MM.1S (cell line): Measurements from ENCODE around the gene HSP90B1.

Source experiments
- DNase-seq: peaks from one replicate; pipeline ENCODE4 v3.0.0-alpha.2; 2015
- H2AFZ ChIP-seq: fragments of 300-600 bp; sonication (generic); 2 replicates; pipeline ENCODE4 v1.6.0; 2016; ENCODE audit warnings: antibody characterized with exemption, low read length
- H3F3A ChIP-seq: fragments of 300-600 bp; sonication (generic); 2 replicates; pipeline ENCODE4 v1.6.1; 2016; ENCODE audit warnings: mild to moderate bottlenecking, antibody characterized with exemption, low read length, moderate library complexity, mixed read lengths; ENCODE audit not compliant: insufficient read depth
- H3K27ac ChIP-seq: fragments of 300-600 bp; sonication (generic); 2 replicates; pipeline ENCODE4 v1.5.1; 2016; ENCODE audit warnings: mild to moderate bottlenecking, low read length
- H3K27me3 ChIP-seq: fragments of 300-600 bp; sonication (generic); replicated peaks from 2 replicates; pipeline ENCODE4 v1.6.0; 2016; ENCODE audit warnings: low read length; ENCODE audit not compliant: insufficient read depth
- H3K36me3 ChIP-seq: fragments of 300-600 bp; sonication (generic); replicated peaks from 2 replicates; pipeline ENCODE4 v1.6.1; 2016; ENCODE audit warnings: mild to moderate bottlenecking, low read length, mixed read lengths; ENCODE audit not compliant: insufficient read depth
- H3K4me1 ChIP-seq: fragments of 300-600 bp; sonication (generic); 2 replicates; pipeline ENCODE4 v1.6.1; 2016; ENCODE audit warnings: low read length, mixed read lengths
- H3K4me2 ChIP-seq: fragments of 300-600 bp; sonication (generic); 2 replicates; pipeline ENCODE4 v1.6.0; 2016; ENCODE audit warnings: low read depth, low read length
- H3K4me3 ChIP-seq: fragments of 300-600 bp; sonication (generic); 2 replicates; pipeline ENCODE4 v1.5.1; 2016; ENCODE audit warnings: low read length, mixed read lengths
- H3K79me2 ChIP-seq: fragments of 300-600 bp; sonication (generic); 2 replicates; pipeline ENCODE4 v1.6.1; 2016; ENCODE audit warnings: mixed run types, low read length, mixed read lengths
- H3K9ac ChIP-seq: fragments of 300-600 bp; sonication (generic); 2 replicates; pipeline ENCODE4 v1.6.1; 2016; ENCODE audit warnings: low read length, mixed read lengths
- H3K9me2 ChIP-seq: fragments of 300-600 bp; sonication (generic); replicated peaks from 2 replicates; pipeline ENCODE4 v1.6.1; 2016; ENCODE audit warnings: mild to moderate bottlenecking, low read length, mixed read lengths; ENCODE audit not compliant: insufficient read depth
- H3K9me3 ChIP-seq: fragments of 300-600 bp; sonication (generic); replicated peaks from 2 replicates; pipeline ENCODE4 v1.6.1; 2016; ENCODE audit warnings: mild to moderate bottlenecking, low read length, mixed read lengths; ENCODE audit not compliant: insufficient read depth
- H4K20me1 ChIP-seq: fragments of 300-600 bp; sonication (generic); 2 replicates; pipeline ENCODE4 v1.6.1; 2016; ENCODE audit warnings: mild to moderate bottlenecking, low read length, moderate library complexity, mixed read lengths; ENCODE audit not compliant: insufficient read depth
- CTCF ChIP-seq: fragments of 300-600 bp; sonication (generic); IDR thresholded peaks from 2 replicates; pipeline ENCODE4 v1.5.1; 2016; ENCODE audit warnings: antibody characterized with exemption, low read length, mixed read lengths
- EZH2 ChIP-seq: fragments of 300-600 bp; sonication (generic); optimal IDR thresholded peaks from 2 replicates; pipeline ENCODE3; 2017; ENCODE audit warnings: low read depth, mild to moderate bottlenecking, antibody characterized with exemption, low read length, mixed read lengths
- EZH2phosphoT487 ChIP-seq: fragments of 300-600 bp; sonication (generic); IDR thresholded peaks from 2 replicates; pipeline ENCODE4 v1.6.1; 2018; ENCODE audit warnings: antibody characterized with exemption, low read length

Gene HSP90B1

GRCh38 chr12:103957865-103958388 is 27.7 kb downstream of the HSP90B1 start:
- no peaks in the 10 kb centered on the region for H3K9me2 ChIP-seq
- peak overlapping the region; percentile 80; the same call in 1 of the 2 replicates for H3K9ac ChIP-seq
- no peaks in the 10 kb centered on the region for H3K36me3 ChIP-seq
- peak overlapping the region; percentile 92; the same call in 1 of the 2 replicates for H3K4me2 ChIP-seq
- peaks cover 36% of the 10 kb centered on the region for H3K79me2 ChIP-seq
- H3K27me3 ChIP-seq, result no peaks in the 10 kb centered on the region
- H3F3A ChIP-seq, result peaks cover 41% of the 10 kb centered on the region
- H3K4me1 ChIP-seq, result peaks cover 5% of the 10 kb centered on the region; the same call in 1 of the 2 replicates
- DNase-seq, result no peak
- H2AFZ ChIP-seq, result no peak overlapping the region
- H3K4me3 ChIP-seq, result peak overlapping the region; percentile 84; the same call in 1 of the 2 replicates
- peak overlapping the region; percentile 82; the same call in 1 of the 2 replicates for H3K27ac ChIP-seq
- TF ChIP-seq EZH2 (no peak), EZH2phosphoT487 (no peak), CTCF (no peak)
- no peaks in the 10 kb centered on the region for H3K9me3 ChIP-seq
- H4K20me1 ChIP-seq, result no peaks in the 10 kb centered on the region

GRCh38 chr12:103958621-103959020 is 28.4 kb downstream of the HSP90B1 start:
- peaks cover 35% of the 10 kb centered on the region for H3F3A ChIP-seq

GRCh38 chr12:103960616-103961227 is 30.5 kb downstream of the HSP90B1 start:
- Histone ChIP-seq H3K4me1 (peaks cover 10% of the 10 kb centered on the region), H2AFZ (no peak overlapping the region), H3K27ac (no peak overlapping the region), H4K20me1 (no peaks in the 10 kb centered on the region), H3K9ac (no peak overlapping the region), H3K27me3 (no peaks in the 10 kb centered on the region), H3K9me2 (no peaks in the 10 kb centered on the region), H3K79me2 (peaks cover 31% of the 10 kb centered on the region), H3F3A (peaks cover 21% of the 10 kb centered on the region), H3K9me3 (no peaks in the 10 kb centered on the region), H3K4me3 (no peak overlapping the region), H3K4me2 (no peak overlapping the region), H3K36me3 (no peaks in the 10 kb centered on the region)
- DNase-seq, result no peak
- no peak for TF ChIP-seq EZH2phosphoT487
- TF ChIP-seq EZH2, result no peak
- no peak for TF ChIP-seq CTCF

More at GRCh38 chr12:103958621-103959020, 28.4 kb downstream of the HSP90B1 start:
- no peak for TF ChIP-seq EZH2phosphoT487
- H3K36me3 ChIP-seq, result no peaks in the 10 kb centered on the region
- no peaks in the 10 kb centered on the region for H3K27me3 ChIP-seq
- no peak for DNase-seq
- peaks cover 33% of the 10 kb centered on the region for H3K79me2 ChIP-seq
- no peak overlapping the region for H3K27ac ChIP-seq
- no peak overlapping the region for H3K4me3 ChIP-seq
- H3K9me2 ChIP-seq, result no peaks in the 10 kb centered on the region
- H3K4me2 ChIP-seq, result no peak overlapping the region
- peaks cover 5% of the 10 kb centered on the region; the same call in 1 of the 2 replicates for H3K4me1 ChIP-seq
- no peak overlapping the region for H3K9ac ChIP-seq
- H2AFZ ChIP-seq, result no peak overlapping the region
- no peaks in the 10 kb centered on the region for H3K9me3 ChIP-seq
- H4K20me1 ChIP-seq, result no peaks in the 10 kb centered on the region

GRCh38 chr12:103962493-103962892 is 32.3 kb downstream of the HSP90B1 start:
- Histone ChIP-seq H3K9me3 (no peaks in the 10 kb centered on the region), H2AFZ (no peak overlapping the region), H3K79me2 (peaks cover 39% of the 10 kb centered on the region), H3K36me3 (no peaks in the 10 kb centered on the region), H4K20me1 (no peaks in the 10 kb centered on the region), H3K9me2 (no peaks in the 10 kb centered on the region), H3K9ac (no peak overlapping the region), H3F3A (peaks cover 9% of the 10 kb centered on the region), H3K4me3 (no peak overlapping the region), H3K4me1 (peaks cover 13% of the 10 kb centered on the region), H3K27me3 (no peaks in the 10 kb centered on the region), H3K27ac (no peak overlapping the region), H3K4me2 (no peak overlapping the region)
- DNase-seq, result no peak
- TF ChIP-seq CTCF, result no peak
- no peak for TF ChIP-seq EZH2phosphoT487
- TF ChIP-seq EZH2, result no peak
